HG03039 (cell line): ENCODE measurements around the gene TBC1D14.

ENCODE experiments used
- ATAC-seq: cut with Tn5 transposase; IDR thresholded peaks from one replicate; pipeline ENCODE4 v1.9.1; 2021; ENCODE audit warnings: mild to moderate bottlenecking, moderate library complexity; ENCODE audit not compliant: unreplicated experiment

Gene TBC1D14

GRCh38 chr4:6909113-6909969 is at the start of gene TBC1D14:
Gene TBC1D14 (plus strand): TSS chr4:6909826. CDS start chr4:6923390, 13,564 bp downstream.
- peak; percentile 89 for ATAC-seq

GRCh38 chr4:6868386-6868785 is 41.2 kb upstream of the TBC1D14 start:
- ATAC-seq: no peak

- no peak for ATAC-seq
Measured at GRCh38 chr4:6869944-6870343, 39.7 kb upstream of the TBC1D14 start.

- ATAC-seq: no peak
Measured at GRCh38 chr4:6873291-6873690, 36.3 kb upstream of the TBC1D14 start.

GRCh38 chr4:6873792-6874461 is 35.7 kb upstream of the TBC1D14 start:
- no peak for ATAC-seq

GRCh38 chr4:6874981-6875380 is 34.6 kb upstream of the TBC1D14 start:
- ATAC-seq: no peak

- no peak for ATAC-seq
Measured at GRCh38 chr4:6875431-6875831, 34.2 kb upstream of the TBC1D14 start.

- ATAC-seq: no peak
Measured at GRCh38 chr4:6876440-6876839, 33.2 kb upstream of the TBC1D14 start.

- ATAC-seq: no peak
Measured at GRCh38 chr4:6877067-6877466, 32.6 kb upstream of the TBC1D14 start.

- no peak for ATAC-seq
Measured at GRCh38 chr4:6878451-6879059, 31.1 kb upstream of the TBC1D14 start.

GRCh38 chr4:6880691-6881090 is 28.9 kb upstream of the TBC1D14 start:
- no peak for ATAC-seq

GRCh38 chr4:6881908-6882307 is 27.7 kb upstream of the TBC1D14 start:
- ATAC-seq: no peak

- no peak for ATAC-seq
Measured at GRCh38 chr4:6884341-6884870, 25.2 kb upstream of the TBC1D14 start.

GRCh38 chr4:6885953-6886557 is 23.6 kb upstream of the TBC1D14 start:
- no peak for ATAC-seq

- ATAC-seq: no peak
Measured at GRCh38 chr4:6886886-6887285, 22.7 kb upstream of the TBC1D14 start.

- no peak for ATAC-seq
Measured at GRCh38 chr4:6887591-6888371, 21.8 kb upstream of the TBC1D14 start.

- no peak for ATAC-seq
Measured at GRCh38 chr4:6888506-6889071, 21.0 kb upstream of the TBC1D14 start.

GRCh38 chr4:6889101-6889735 is 20.4 kb upstream of the TBC1D14 start:
- ATAC-seq: no peak

GRCh38 chr4:6889736-6890324 is 19.8 kb upstream of the TBC1D14 start:
- no peak for ATAC-seq
